Measurements from ENCODE around the gene AFAP1. TPM values are rescaled to one million over a fixed set of nuclear protein-coding genes. Genes with fewer than 3 reads are reported as not detected.

Gene AFAP1
- total and polyA plus RNA-seq, 2 donors from 2014 or later = 2.6 to 26.3 TPM

DNA sequence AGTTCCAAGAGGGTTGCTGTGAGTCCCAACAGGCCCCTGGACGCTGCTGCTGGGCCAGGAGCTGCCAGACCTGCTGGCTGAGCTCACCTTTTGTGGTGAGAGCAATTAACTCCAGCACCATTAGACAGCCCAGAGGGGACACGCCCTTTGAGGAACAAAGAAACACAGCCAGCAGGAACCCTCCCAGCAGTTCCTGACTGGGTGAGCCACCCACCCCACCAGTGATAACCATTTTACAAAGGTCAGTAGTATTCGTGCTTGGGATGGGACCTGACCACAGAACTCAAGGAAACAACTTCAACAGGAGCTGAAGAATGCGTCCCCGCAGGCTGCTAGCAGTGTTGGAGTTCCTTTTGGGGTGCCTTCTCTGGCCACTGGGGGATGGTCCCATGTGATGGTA, 38.8 kb upstream of the AFAP1 start:
- Histone ChIP-seq H3K27me3 (ENCODE audit: control insufficient read depth, insufficient read depth, low read length) (no peaks in the 10 kb centered on the region), H3K27ac (ENCODE audit: low read depth in 2 of 2, low read length in 2 of 2) (no peak overlapping the region), H3K4me1 (ENCODE audit: control insufficient read depth in 2 of 3, insufficient read depth in 2 of 3, low read depth in 1 of 3, low read length in 3 of 3) (no peaks in the 10 kb centered on the region), H3K4me3 (ENCODE audit: low read length in 3 of 3) (no peak overlapping the region), H3K9me3 (ENCODE audit: control insufficient read depth in 2 of 3, insufficient read depth in 1 of 3, low read length in 3 of 3) (peaks cover 0 to 3% (median 0%) of the 10 kb centered on the region in 3 donors), H3K36me3 (ENCODE audit: control insufficient read depth in 2 of 3, insufficient read depth in 3 of 3, low read length in 3 of 3) (no peaks in the 10 kb centered on the region), H3K9ac (ENCODE audit: low read length in 3 of 3) (no peak overlapping the region)
- DNase-seq (no peak), FAIRE-seq (no peak)
- intact Hi-C loops (cut with DNase I) = no loop called here
- TF ChIP-seq, protein P1, sequence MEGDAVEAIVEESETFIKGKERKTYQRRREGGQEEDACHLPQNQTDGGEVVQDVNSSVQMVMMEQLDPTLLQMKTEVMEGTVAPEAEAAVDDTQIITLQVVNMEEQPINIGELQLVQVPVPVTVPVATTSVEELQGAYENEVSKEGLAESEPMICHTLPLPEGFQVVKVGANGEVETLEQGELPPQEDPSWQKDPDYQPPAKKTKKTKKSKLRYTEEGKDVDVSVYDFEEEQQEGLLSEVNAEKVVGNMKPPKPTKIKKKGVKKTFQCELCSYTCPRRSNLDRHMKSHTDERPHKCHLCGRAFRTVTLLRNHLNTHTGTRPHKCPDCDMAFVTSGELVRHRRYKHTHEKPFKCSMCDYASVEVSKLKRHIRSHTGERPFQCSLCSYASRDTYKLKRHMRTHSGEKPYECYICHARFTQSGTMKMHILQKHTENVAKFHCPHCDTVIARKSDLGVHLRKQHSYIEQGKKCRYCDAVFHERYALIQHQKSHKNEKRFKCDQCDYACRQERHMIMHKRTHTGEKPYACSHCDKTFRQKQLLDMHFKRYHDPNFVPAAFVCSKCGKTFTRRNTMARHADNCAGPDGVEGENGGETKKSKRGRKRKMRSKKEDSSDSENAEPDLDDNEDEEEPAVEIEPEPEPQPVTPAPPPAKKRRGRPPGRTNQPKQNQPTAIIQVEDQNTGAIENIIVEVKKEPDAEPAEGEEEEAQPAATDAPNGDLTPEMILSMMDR (IDR thresholded peaks at IDR 0.05; ENCODE audit: borderline replicate concordance, extremely low read depth, insufficient read depth) = no peak

DNA sequence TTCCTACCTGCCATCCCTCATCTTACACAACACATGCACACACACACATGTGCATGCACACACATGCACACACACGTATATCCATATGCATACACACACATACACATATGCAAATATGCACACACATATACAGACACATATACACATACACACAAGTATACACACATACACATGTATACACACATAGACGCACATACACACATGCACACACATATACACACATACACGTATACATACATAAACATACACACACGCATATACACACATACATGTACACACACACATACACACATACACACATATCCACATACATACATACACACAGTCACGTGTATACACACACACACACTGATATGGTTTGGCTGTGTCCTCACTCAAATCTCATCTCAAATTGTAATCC, 37.0 kb upstream of the AFAP1 start:
- no peak for DNase-seq
- H3K36me3 ChIP-seq (ENCODE audit: control insufficient read depth in 2 of 3, insufficient read depth in 3 of 3, low read length in 3 of 3) = no peaks in the 10 kb centered on the region
- no peak overlapping the region for H3K9ac ChIP-seq (ENCODE audit: low read length in 3 of 3)
- no peak for FAIRE-seq
- TF ChIP-seq, protein P1 (IDR thresholded peaks at IDR 0.05; ENCODE audit: borderline replicate concordance, extremely low read depth, insufficient read depth) = no peak
- H3K9me3 ChIP-seq (ENCODE audit: control insufficient read depth in 2 of 3, insufficient read depth in 1 of 3, low read length in 3 of 3) = peaks cover 0 to 3% (median 0%) of the 10 kb centered on the region in 3 donors
- intact Hi-C loops (cut with DNase I) = no loop called here
- H3K27ac ChIP-seq (ENCODE audit: low read depth in 2 of 2, low read length in 2 of 2) = no peak overlapping the region
- no peaks in the 10 kb centered on the region for H3K27me3 ChIP-seq (ENCODE audit: control insufficient read depth, insufficient read depth, low read length)
- H3K4me1 ChIP-seq (ENCODE audit: control insufficient read depth in 2 of 3, insufficient read depth in 2 of 3, low read depth in 1 of 3, low read length in 3 of 3) = no peaks in the 10 kb centered on the region
- no peak overlapping the region for H3K4me3 ChIP-seq (ENCODE audit: low read length in 3 of 3)

DNA sequence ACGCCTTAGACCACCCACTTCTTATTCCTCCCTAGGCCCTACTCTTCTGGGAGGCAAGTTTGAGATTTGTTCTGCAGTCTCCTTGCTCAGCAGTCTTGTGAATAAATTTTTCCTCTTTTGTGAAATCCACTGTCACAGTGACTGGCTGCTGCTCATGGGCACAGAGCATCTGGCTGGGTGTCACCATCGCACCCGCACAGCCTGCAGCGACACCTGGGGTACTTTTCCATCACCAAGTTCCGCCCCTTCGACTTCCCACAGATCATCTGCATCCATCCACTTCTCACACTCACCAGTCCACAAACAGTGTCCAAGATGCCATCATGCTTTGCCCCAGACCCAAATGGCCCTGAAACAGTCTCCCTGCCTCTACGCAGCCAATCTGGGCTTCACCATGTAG, 36.4 kb upstream of the AFAP1 start:
- Histone ChIP-seq H3K4me3 (ENCODE audit: low read length in 3 of 3) (no peak overlapping the region), H3K27me3 (ENCODE audit: control insufficient read depth, insufficient read depth, low read length) (no peaks in the 10 kb centered on the region), H3K9ac (ENCODE audit: low read length in 3 of 3) (no peak overlapping the region), H3K4me1 (ENCODE audit: control insufficient read depth in 2 of 3, insufficient read depth in 2 of 3, low read depth in 1 of 3, low read length in 3 of 3) (no peaks in the 10 kb centered on the region), H3K9me3 (ENCODE audit: control insufficient read depth in 2 of 3, insufficient read depth in 1 of 3, low read length in 3 of 3) (peaks cover 0 to 3% (median 0%) of the 10 kb centered on the region in 3 donors), H3K27ac (ENCODE audit: low read depth in 2 of 2, low read length in 2 of 2) (no peak overlapping the region), H3K36me3 (ENCODE audit: control insufficient read depth in 2 of 3, insufficient read depth in 3 of 3, low read length in 3 of 3) (no peaks in the 10 kb centered on the region)
- intact Hi-C loops (cut with DNase I) = no loop called here
- TF ChIP-seq, protein P1 (IDR thresholded peaks at IDR 0.05; ENCODE audit: borderline replicate concordance, extremely low read depth, insufficient read depth) = no peak
- no peak for FAIRE-seq
- DNase-seq = no peak

DNA sequence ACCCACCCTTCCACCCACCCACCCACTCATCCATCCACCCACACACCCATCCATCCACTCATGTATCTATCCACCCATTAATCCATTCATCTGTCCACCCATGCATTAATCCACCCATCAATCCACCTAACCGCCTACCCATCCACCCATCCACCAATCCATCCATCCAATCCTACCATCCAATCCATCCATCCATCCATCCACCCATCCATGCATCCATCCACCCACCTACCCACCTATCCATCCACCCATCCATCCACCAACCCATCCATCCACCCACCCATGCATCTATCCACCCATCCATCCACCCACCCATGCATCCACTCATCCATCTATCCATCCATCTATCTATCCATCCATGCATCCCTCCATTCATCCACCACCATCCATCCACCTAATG, 34.8 kb upstream of the AFAP1 start:
- Histone ChIP-seq H3K27me3 (ENCODE audit: control insufficient read depth, insufficient read depth, low read length) (no peaks in the 10 kb centered on the region), H3K9ac (ENCODE audit: low read length in 3 of 3) (no peak overlapping the region), H3K4me3 (ENCODE audit: low read length in 3 of 3) (no peak overlapping the region), H3K27ac (ENCODE audit: low read depth in 2 of 2, low read length in 2 of 2) (no peak overlapping the region), H3K9me3 (ENCODE audit: control insufficient read depth in 2 of 3, insufficient read depth in 1 of 3, low read length in 3 of 3) (peaks cover 0 to 3% (median 0%) of the 10 kb centered on the region in 3 donors), H3K4me1 (ENCODE audit: control insufficient read depth in 2 of 3, insufficient read depth in 2 of 3, low read depth in 1 of 3, low read length in 3 of 3) (peaks cover 0 to 7% (median 0%) of the 10 kb centered on the region in 3 donors), H3K36me3 (ENCODE audit: control insufficient read depth in 2 of 3, insufficient read depth in 3 of 3, low read length in 3 of 3) (no peaks in the 10 kb centered on the region)
- FAIRE-seq (no peak), DNase-seq (no peak)
- TF ChIP-seq, protein P1 (IDR thresholded peaks at IDR 0.05; ENCODE audit: borderline replicate concordance, extremely low read depth, insufficient read depth) = no peak
- intact Hi-C loops (cut with DNase I) = no loop called here

Measured in kidney (tissue), 14 donors.